GM23338 (cell line): ENCODE data around the gene CCDC169. TPM values are rescaled to one million over a fixed set of nuclear protein-coding genes. Genes with fewer than 3 reads are reported as not detected.

ENCODE experiments used
- ATAC-seq: fragments of 200-7000 bp; cut with Tn5 transposase; 3 replicates; pipeline ENCODE4 v1.9.1; 2020
- DNase-seq: peaks from one replicate; pipeline ENCODE4 v3.0.0-alpha.2; 2015; ENCODE audit warnings: low spot score
- H2AFZ ChIP-seq: fragments of 200-600 bp; sonication (generic); 2 replicates; pipeline ENCODE4 v1.8.0; 2016; ENCODE audit warnings: antibody characterized with exemption, mild to moderate bottlenecking, moderate library complexity
- H3F3A ChIP-seq: fragments of 200-600 bp; sonication (generic); replicated peaks from 2 replicates; pipeline ENCODE4 v1.8.0; 2017; ENCODE audit warnings: antibody characterized with exemption, mixed run types, low read depth
- H3K27ac ChIP-seq: fragments of 200-600 bp; sonication (generic); 2 replicates; pipeline ENCODE4 v1.6.1; 2016; ENCODE audit warnings: low read depth
- H3K27me3 ChIP-seq: fragments of 200-600 bp; sonication (generic); 2 replicates; pipeline ENCODE4 v1.8.0; 2016; ENCODE audit warnings: mild to moderate bottlenecking, mixed run types, moderate library complexity; ENCODE audit not compliant: insufficient read depth
- H3K36me3 ChIP-seq: fragments of 200-600 bp; sonication (generic); 2 replicates; pipeline ENCODE4 v1.8.0; 2016; ENCODE audit warnings: mild to moderate bottlenecking; ENCODE audit not compliant: insufficient read depth
- H3K4me1 ChIP-seq: fragments of 200-600 bp; sonication (generic); 2 replicates; pipeline ENCODE4 v1.8.0; 2016; ENCODE audit warnings: mild to moderate bottlenecking, moderate library complexity; ENCODE audit not compliant: insufficient read depth
- H3K4me2 ChIP-seq: fragments of 200-600 bp; sonication (generic); 2 replicates; pipeline ENCODE4 v1.7.1; 2017; ENCODE audit warnings: mixed run types
- H3K4me3 ChIP-seq: fragments of 200-600 bp; sonication (generic); 2 replicates; pipeline ENCODE4 v1.6.1; 2016; ENCODE audit warnings: mixed run types
- H3K79me2 ChIP-seq: fragments of 200-600 bp; sonication (generic); replicated peaks from 2 replicates; pipeline ENCODE4 v1.8.0; 2017; ENCODE audit warnings: mild to moderate bottlenecking; ENCODE audit not compliant: insufficient read depth
- H3K9me2 ChIP-seq: fragments of 200-600 bp; sonication (generic); 2 replicates; pipeline ENCODE4 v1.8.0; 2017; ENCODE audit not compliant: insufficient read depth
- H4K20me1 ChIP-seq: fragments of 200-600 bp; sonication (generic); replicated peaks from 2 replicates; pipeline ENCODE4 v1.8.0; 2017; ENCODE audit warnings: mild to moderate bottlenecking; ENCODE audit not compliant: insufficient read depth
- H3K27ac Mint-ChIP-seq: 2 replicates; pipeline ENCODE4 v1.8.0; 2020; ENCODE audit warnings: inconsistent platforms, mild to moderate bottlenecking, moderate library complexity, mixed read lengths
- H3K27me3 Mint-ChIP-seq: 3 replicates; pipeline ENCODE4 v1.8.0; 2022; ENCODE audit warnings: low read depth, mild to moderate bottlenecking, moderate library complexity, mixed read lengths, inconsistent platforms; ENCODE audit not compliant: insufficient read depth, poor library complexity
- H3K36me3 Mint-ChIP-seq: 3 replicates; pipeline ENCODE4 v1.8.0; 2021; ENCODE audit warnings: low read depth, mild to moderate bottlenecking, inconsistent platforms, moderate library complexity, mixed read lengths
- H3K4me1 Mint-ChIP-seq: 3 replicates; pipeline ENCODE4 v1.8.0; 2020; ENCODE audit warnings: mild to moderate bottlenecking, inconsistent platforms, mixed read lengths
- H3K4me3 Mint-ChIP-seq: 3 replicates; pipeline ENCODE4 v1.8.0; 2021; ENCODE audit warnings: moderate library complexity, mild to moderate bottlenecking, inconsistent platforms, mixed read lengths
- H3K9me3 Mint-ChIP-seq: 3 replicates; pipeline ENCODE4 v1.8.0; 2020; ENCODE audit warnings: moderate library complexity, mild to moderate bottlenecking, inconsistent platforms, mixed read lengths
- CREB1 ChIP-seq: fragments of 250-450 bp; sonication (Bioruptor Pico); IDR thresholded peaks from 2 replicates; pipeline ENCODE4 v1.5.0; 2020; ENCODE audit warnings: low read depth, mild to moderate bottlenecking, moderate library complexity
- EZH2phosphoT487 ChIP-seq: fragments of 200-600 bp; sonication (generic); IDR thresholded peaks from one replicate; pipeline ENCODE4 v1.8.1; 2018; ENCODE audit warnings: antibody characterized with exemption; ENCODE audit not compliant: unreplicated experiment
- JUNB ChIP-seq: IDR thresholded peaks from one replicate; pipeline ENCODE4 v1.6.1; 2016; ENCODE audit warnings: antibody characterized with exemption; ENCODE audit not compliant: unreplicated experiment
- NANOG ChIP-seq: IDR thresholded peaks from 2 replicates; pipeline ENCODE4 v1.6.1; 2016; ENCODE audit warnings: antibody characterized with exemption, borderline replicate concordance
- STAT1 ChIP-seq: IDR thresholded peaks from one replicate; pipeline ENCODE4 v1.6.1; 2016; ENCODE audit warnings: antibody characterized with exemption; ENCODE audit not compliant: unreplicated experiment
- ZNF331 ChIP-seq: fragments of 250-450 bp; sonication (Bioruptor Pico); IDR thresholded peaks from 2 replicates; pipeline ENCODE4 v1.5.0; 2020; ENCODE audit warnings: low read depth, mild to moderate bottlenecking, moderate library complexity
- polyA plus RNA-seq: library from polyadenylated mRNA; unstranded; fragments of >200 nt; fragmentation: Nextera tagmentation; extraction: Ambion mirVana; gene quantifications from 2 replicates; pipeline ENCODE4 v1.2.1, GENCODE V29; 2016
- total RNA-seq: library from RNA; depleted of rRNA; stranded (reverse); fragments of >200 nt; shearing (Covaris generic); gene quantifications from 2 replicates; pipeline ENCODE4 v1.2.3, GENCODE V29; 2014
- TF ChIP-seq, protein P1 (sequence below): fragments of 250-450 bp; sonication (Bioruptor Pico); IDR thresholded peaks from 2 replicates; pipeline ENCODE4 v1.5.0; 2020; ENCODE audit warnings: mild to moderate bottlenecking, moderate library complexity

Gene CCDC169
- total and polyA plus RNA-seq, 2 experiments from 2014 or later, result 48.5 to 61.2 TPM

- 0 out of 2 replicates have a peak, but pooled peaks cover 2% of the 10 kb centered on the region for H3K9me2 ChIP-seq
- H3K27me3 ChIP-seq, result no peaks in the 10 kb centered on the region
- 0 out of 2 replicates have a peak, but pooled peaks cover 3% of the 10 kb centered on the region for H4K20me1 ChIP-seq
- TF ChIP-seq, protein P1, sequence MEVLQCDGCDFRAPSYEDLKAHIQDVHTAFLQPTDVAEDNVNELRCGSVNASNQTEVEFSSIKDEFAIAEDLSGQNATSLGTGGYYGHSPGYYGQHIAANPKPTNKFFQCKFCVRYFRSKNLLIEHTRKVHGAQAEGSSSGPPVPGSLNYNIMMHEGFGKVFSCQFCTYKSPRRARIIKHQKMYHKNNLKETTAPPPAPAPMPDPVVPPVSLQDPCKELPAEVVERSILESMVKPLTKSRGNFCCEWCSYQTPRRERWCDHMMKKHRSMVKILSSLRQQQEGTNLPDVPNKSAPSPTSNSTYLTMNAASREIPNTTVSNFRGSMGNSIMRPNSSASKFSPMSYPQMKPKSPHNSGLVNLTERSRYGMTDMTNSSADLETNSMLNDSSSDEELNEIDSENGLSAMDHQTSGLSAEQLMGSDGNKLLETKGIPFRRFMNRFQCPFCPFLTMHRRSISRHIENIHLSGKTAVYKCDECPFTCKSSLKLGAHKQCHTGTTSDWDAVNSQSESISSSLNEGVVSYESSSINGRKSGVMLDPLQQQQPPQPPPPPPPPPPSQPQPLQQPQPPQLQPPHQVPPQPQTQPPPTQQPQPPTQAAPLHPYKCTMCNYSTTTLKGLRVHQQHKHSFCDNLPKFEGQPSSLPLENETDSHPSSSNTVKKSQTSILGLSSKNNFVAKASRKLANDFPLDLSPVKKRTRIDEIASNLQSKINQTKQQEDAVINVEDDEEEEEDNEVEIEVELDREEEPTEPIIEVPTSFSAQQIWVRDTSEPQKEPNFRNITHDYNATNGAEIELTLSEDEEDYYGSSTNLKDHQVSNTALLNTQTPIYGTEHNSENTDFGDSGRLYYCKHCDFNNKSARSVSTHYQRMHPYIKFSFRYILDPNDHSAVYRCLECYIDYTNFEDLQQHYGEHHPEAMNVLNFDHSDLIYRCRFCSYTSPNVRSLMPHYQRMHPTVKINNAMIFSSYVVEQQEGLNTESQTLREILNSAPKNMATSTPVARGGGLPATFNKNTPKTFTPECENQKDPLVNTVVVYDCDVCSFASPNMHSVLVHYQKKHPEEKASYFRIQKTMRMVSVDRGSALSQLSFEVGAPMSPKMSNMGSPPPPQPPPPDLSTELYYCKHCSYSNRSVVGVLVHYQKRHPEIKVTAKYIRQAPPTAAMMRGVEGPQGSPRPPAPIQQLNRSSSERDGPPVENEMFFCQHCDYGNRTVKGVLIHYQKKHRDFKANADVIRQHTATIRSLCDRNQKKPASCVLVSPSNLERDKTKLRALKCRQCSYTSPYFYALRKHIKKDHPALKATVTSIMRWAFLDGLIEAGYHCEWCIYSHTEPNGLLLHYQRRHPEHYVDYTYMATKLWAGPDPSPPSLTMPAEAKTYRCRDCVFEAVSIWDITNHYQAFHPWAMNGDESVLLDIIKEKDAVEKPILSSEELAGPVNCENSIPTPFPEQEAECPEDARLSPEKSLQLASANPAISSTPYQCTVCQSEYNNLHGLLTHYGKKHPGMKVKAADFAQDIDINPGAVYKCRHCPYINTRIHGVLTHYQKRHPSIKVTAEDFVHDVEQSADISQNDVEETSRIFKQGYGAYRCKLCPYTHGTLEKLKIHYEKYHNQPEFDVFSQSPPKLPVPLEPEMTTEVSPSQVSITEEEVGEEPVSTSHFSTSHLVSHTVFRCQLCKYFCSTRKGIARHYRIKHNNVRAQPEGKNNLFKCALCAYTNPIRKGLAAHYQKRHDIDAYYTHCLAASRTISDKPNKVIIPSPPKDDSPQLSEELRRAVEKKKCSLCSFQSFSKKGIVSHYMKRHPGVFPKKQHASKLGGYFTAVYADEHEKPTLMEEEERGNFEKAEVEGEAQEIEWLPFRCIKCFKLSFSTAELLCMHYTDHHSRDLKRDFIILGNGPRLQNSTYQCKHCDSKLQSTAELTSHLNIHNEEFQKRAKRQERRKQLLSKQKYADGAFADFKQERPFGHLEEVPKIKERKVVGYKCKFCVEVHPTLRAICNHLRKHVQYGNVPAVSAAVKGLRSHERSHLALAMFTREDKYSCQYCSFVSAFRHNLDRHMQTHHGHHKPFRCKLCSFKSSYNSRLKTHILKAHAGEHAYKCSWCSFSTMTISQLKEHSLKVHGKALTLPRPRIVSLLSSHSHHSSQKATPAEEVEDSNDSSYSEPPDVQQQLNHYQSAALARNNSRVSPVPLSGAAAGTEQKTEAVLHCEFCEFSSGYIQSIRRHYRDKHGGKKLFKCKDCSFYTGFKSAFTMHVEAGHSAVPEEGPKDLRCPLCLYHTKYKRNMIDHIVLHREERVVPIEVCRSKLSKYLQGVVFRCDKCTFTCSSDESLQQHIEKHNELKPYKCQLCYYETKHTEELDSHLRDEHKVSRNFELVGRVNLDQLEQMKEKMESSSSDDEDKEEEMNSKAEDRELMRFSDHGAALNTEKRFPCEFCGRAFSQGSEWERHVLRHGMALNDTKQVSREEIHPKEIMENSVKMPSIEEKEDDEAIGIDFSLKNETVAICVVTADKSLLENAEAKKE, result no peak
- TF ChIP-seq CREB1 (CRISPR knock-in tag) (no peak), ZNF331 (CRISPR knock-in tag) (no peak), STAT1 (no peak)
- Mint-ChIP-seq H3K4me1 (no peaks in the 10 kb centered on the region; the same call in 2 of the 3 replicates), H3K4me3 (no peak overlapping the region), H3K36me3 (peaks cover 22% of the 10 kb centered on the region), H3K27ac (no peak overlapping the region), H3K27me3 (no peaks in the 10 kb centered on the region), H3K9me3 (peaks cover 4% of the 10 kb centered on the region; the same call in 1 of the 3 replicates)
- H3K4me2 ChIP-seq, result no peak overlapping the region
- peaks cover 19% of the 10 kb centered on the region; the same call in 1 of the 2 replicates for H3K36me3 ChIP-seq
- no peaks in the 10 kb centered on the region for H3K79me2 ChIP-seq
- no peaks in the 10 kb centered on the region for H3F3A ChIP-seq
- H2AFZ ChIP-seq, result no peak overlapping the region
- no peak for DNase-seq
- ATAC-seq, result no peak
- H3K4me3 ChIP-seq, result no peak overlapping the region
- H3K27ac ChIP-seq, result no peak overlapping the region
- no peaks in the 10 kb centered on the region for H3K4me1 ChIP-seq
These were observed 46.6 kb downstream of the CCDC169 start for GRCh38 chr13:36251017-36251416.

- Mint-ChIP-seq H3K27me3 (no peaks in the 10 kb centered on the region), H3K27ac (no peak overlapping the region), H3K4me1 (no peaks in the 10 kb centered on the region; the same call in 2 of the 3 replicates), H3K9me3 (peaks cover 4% of the 10 kb centered on the region; the same call in 1 of the 3 replicates), H3K4me3 (no peak overlapping the region), H3K36me3 (peaks cover 20% of the 10 kb centered on the region)
- DNase-seq (no peak), ATAC-seq (no peak)
- no peaks in the 10 kb centered on the region for H3K9me2 ChIP-seq
- H3F3A ChIP-seq, result no peaks in the 10 kb centered on the region
- no peak overlapping the region for H3K27ac ChIP-seq
- peaks cover 3% of the 10 kb centered on the region; the same call in 1 of the 2 replicates for H4K20me1 ChIP-seq
- H2AFZ ChIP-seq, result no peak overlapping the region
- H3K79me2 ChIP-seq, result no peaks in the 10 kb centered on the region
- H3K4me2 ChIP-seq, result no peak overlapping the region
- H3K4me3 ChIP-seq, result no peak overlapping the region
- H3K36me3 ChIP-seq, result peaks cover 25% of the 10 kb centered on the region
- no peaks in the 10 kb centered on the region for H3K4me1 ChIP-seq
- no peaks in the 10 kb centered on the region for H3K27me3 ChIP-seq
- TF ChIP-seq, protein P1, result no peak
- TF ChIP-seq EZH2phosphoT487, result no peak
- TF ChIP-seq NANOG, result no peak
- no peak for TF ChIP-seq JUNB
These were observed 48.9 kb downstream of the CCDC169 start for GRCh38 chr13:36248700-36249099.
